ENCODE measurements around the gene ZNF385A. TPM values are rescaled to one million over a fixed set of nuclear protein-coding genes. Genes with fewer than 3 reads are reported as not detected.

The ZNF385A gene
- total RNA-seq, 1 experiment from 2014 or later: 5.5 TPM

GRCh38 chr12:54394281-54394719 is 9.8 kb upstream of the ZNF385A start:
- peak; percentile 48 for DNase-seq (ENCODE audit: extremely low read depth, low read depth)

DNA sequence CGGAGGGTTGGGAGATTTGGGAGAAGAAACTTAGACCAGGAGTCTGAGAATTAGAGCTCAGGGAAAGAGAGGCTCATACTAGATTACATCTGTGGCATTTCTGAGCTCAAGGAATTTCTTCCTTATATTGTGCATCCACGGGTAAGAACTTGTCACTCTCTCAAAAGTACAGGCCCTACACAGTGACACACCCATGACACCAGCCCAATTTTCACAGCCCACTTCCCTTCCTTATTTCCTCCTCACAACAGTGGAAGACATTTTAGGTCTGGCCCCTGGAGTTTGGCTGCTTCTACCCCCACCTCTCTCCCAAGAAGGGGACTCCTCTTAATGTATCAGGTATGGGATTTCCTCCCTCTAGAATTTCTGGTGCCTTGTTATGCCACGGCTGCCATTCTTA is 9.2 kb upstream of the ZNF385A start:
- DNase-seq (ENCODE audit: extremely low read depth, low read depth): no peak

- DNase-seq (ENCODE audit: extremely low read depth, low read depth): no peak
Observed at GRCh38 chr12:54393207-54393609, 8.7 kb upstream of the ZNF385A start.

GRCh38 chr12:54392485-54393206 is 8.1 kb upstream of the ZNF385A start:
- no peak for DNase-seq (ENCODE audit: extremely low read depth, low read depth)

- DNase-seq (ENCODE audit: extremely low read depth, low read depth): no peak
Observed at GRCh38 chr12:54390668-54391551, 6.4 kb upstream of the ZNF385A start.

- no peak for DNase-seq (ENCODE audit: extremely low read depth, low read depth)
Observed at GRCh38 chr12:54390176-54390667, 5.7 kb upstream of the ZNF385A start.

- no peak for DNase-seq (ENCODE audit: extremely low read depth, low read depth)
Observed at GRCh38 chr12:54389607-54390175, 5.2 kb upstream of the ZNF385A start.

DNA sequence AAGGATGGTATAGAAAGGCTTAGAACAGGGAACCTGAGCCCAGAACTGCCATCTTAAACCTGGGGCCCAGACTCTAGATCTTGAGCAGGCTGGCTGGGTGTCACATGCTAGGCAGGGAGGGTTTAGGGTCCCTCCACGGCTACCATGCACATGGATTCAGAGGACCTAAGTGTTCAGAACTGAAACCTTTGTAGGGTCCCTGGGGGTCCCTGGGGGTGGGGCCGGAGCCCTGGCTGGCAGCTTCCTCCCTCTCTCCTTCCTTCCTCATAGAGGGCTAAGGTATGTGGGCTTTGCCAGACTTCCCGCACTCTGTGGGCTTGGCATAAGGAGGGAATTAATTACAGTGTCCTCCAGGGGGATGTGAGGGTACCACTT is 4.6 kb upstream of the ZNF385A start:
- DNase-seq (ENCODE audit: extremely low read depth, low read depth): no peak

DNA sequence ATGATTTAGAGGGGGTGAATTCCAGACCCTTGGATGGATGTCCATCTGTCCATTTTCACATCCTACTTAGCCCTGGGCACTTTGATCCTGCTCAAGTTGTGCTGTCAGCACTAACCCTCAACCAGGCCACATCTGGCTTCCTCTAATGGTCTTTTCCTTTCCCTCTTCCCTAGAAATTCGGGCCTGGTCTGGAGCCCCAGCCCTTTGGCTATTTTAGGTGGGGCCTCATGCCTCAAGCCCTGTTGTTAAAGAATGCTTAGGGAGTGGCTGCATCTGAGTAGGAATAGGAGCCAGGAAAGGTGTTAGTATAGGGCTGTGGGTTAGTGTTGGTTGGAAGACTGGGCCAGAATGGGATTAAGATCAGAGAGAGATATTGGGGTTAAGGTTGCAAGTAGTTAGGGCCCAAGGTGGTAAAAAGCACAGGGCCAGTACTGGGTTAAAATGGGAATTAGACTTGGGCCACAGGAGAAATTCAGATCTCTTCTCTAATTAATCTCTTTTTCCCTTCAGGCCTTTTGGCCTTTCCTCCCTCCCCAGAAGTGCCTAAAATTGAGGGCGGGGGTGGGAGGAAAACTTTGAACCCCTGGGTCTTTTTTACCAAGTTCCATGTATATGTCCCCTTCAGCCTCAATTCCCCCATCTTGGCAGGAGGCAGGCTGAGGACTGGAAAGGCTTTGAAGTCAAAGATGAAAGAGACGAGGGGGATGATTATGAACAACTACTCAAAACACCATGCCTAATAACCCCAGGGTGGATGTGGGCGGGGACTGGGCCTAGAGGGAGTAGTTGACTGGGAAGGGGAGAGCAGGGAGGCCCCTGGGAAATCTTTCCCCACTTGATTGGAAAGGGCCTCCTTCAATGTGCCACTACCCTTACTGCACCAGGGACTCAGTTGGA is 4.0 kb upstream of the ZNF385A start:
- DNase-seq (ENCODE audit: extremely low read depth, low read depth): no peak

DNA sequence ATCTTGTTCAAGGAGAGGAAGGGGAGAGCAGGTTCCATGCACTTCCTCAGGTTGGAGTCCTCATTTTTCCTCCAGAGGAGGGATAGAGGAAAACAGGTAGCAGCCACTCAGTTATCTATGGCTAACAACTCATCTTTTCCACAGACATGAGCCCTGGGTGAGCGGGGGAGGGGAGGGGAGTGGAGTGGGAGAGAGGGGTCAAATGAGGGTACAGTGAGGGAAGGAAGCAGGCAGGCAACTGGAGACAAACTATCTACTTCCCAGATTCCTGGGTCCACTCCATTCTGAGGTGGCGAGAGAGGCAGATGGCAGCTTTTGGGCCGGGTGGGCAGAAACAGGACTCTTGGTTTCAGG is 2.6 kb upstream of the ZNF385A start:
- DNase-seq (ENCODE audit: extremely low read depth, low read depth): no peak

DNA sequence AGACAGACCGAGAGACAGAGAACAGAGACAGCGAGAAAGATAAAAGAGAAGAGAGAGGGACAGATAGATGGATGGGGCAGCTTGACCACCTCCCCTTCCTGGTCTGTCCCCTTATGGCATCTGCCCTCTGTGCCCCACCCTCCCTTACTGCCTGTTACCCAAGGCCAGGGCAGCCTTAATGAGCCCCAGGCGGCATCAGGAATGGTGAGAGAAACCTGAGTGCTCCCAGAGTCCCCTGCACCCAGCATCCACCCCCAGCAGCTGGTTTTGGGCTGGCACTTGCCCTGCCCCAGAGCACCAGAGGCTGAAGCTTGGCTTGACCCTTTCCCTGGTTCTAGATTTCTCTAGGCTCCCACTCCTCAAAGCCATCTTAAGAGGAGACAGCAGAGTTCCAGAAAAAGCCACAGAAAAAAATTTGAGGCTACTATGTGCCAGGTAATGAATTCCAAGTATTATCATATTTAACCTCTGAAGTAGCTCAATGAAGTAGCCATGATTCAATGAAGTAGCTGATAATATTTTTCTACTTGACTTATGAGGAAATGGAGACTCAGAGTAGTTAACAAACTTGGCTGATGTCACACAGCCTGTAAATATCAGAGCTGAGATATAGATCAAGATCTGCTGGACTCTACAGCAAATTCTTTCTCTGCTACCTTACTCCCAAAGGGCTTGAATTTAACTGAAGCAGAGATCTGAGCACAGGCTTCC is 2.0 kb upstream of the ZNF385A start:
- DNase-seq (ENCODE audit: extremely low read depth, low read depth): no peak

- no peak for DNase-seq (ENCODE audit: extremely low read depth, low read depth)
Observed at GRCh38 chr12:54385251-54385914, 850 bp upstream of the ZNF385A start.

GRCh38 chr12:54383041-54383609 is 1.4 kb downstream of the ZNF385A start:
- peak; percentile 85 for DNase-seq (ENCODE audit: extremely low read depth, low read depth)

- no peak for DNase-seq (ENCODE audit: extremely low read depth, low read depth)
Observed at GRCh38 chr12:54381136-54381535, 3.4 kb downstream of the ZNF385A start.

GRCh38 chr12:54379398-54380201 is 4.9 kb downstream of the ZNF385A start:
- peak; percentile 94 for DNase-seq (ENCODE audit: extremely low read depth, low read depth)

GRCh38 chr12:54378796-54379397 is 5.6 kb downstream of the ZNF385A start:
- DNase-seq (ENCODE audit: extremely low read depth, low read depth): peak; percentile 64

DNA sequence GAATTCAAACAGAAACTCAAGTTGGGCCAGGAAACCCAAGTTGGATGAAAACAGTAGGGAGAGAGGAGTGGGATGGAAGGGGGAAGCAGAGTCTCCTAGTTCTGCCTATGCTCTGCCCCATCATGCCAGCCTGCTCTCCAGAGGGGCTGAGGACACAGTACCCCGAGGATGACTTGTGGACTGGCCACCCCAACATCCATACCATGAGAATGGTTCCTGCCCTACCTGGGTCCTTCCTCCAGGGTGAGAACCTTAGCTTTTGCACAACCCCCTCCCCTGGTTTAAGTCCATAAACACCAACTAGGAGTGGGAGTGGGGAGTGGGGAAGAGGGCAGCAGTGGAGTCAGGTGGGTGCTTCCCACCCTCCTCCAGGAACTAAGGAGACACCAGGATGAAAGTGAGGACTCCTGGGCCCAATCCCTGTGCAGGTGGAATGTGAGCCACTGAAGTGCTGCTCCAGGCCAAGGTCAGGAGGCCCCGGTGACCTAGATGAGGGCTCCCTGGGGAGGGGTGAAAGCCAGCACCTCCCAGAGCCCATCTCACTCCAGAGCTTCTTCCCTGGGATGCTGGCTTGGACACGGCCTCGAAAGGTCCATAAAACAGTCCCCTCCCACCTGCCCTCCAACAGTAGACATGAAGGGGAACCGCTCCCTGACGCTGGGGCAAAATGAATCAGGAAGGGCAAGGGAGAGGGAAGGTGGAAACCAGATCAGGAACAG is 6.6 kb downstream of the ZNF385A start:
- no peak for DNase-seq (ENCODE audit: extremely low read depth, low read depth)
